ENCODE data around the gene TTLL9.

TTLL9 gene

DNA sequence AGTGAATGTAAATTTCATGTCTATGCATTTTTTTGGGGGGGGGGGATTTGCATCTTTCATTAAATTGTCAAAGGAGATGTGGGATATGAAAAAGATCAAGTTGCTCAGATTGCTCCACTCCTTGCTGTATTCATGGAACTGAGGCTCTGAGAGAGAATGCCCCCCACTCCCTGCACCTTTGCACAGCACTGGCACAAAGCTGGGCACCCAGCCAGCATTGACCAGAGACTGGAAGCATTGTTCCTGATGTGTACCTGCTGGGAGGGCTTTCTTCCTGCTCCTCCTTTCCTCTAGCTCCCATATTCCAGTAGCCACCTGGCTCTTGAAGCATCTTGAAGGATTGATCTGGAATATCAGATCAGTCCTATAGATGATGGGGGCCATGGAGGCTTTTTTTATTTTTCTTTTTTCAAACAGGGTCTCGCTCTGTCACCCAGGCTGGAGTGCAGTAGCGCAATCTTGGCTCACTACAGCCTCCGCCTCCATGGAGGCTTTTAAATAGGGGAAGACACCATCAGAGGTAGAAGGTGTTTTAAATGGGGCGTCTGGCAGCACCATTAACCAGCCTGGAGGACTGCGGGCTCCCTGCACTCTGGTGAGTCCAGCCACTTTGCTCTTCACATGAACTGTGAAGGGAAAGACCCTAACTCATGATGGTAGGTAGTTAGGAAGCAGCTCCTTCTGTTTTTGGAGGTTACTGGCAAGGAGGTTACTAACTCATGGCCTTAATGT is 11.0 kb upstream of the TTLL9 start:
- DNase-seq: no peak

- no peak for DNase-seq
Observed at GRCh38 chr20:31859998-31860380, 10.4 kb upstream of the TTLL9 start.

DNA sequence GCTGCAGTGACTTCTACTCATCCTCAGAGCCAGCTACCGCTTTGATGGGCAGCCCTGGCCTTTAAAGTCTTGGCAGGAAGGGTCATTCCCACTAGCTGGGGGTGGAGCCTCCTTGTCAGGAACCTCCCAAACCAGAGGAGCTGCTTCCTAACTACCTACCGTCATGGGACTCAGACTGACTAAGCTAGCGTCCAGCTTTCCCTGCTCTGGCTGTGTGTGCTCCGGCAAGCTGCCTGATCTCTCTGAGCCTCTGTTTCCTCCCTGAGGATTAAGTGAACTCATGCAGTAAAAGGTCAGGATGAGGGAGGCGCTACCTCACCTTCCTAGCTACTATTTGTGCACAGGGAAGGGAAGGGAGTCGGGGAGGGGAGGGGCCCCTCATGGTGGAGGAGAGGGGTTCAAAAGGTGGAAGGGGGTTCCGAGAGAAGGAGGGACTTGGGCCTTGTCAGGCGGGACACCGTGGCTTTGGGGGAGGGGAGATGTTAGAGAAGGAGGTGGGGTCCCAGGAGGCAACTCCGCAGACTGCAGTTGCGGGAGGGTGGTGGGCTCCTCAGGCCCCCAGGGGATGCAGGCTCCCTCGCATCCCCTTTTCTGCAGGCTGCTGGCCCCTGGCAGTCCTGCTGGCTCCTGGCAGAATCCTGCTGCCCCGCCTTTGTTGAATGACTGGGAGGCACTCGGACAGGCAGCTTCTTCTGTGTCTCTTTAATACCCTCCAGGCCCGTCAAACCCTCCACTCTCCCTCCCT is 9.9 kb upstream of the TTLL9 start:
- DNase-seq: no peak

- DNase-seq: no peak
Observed at GRCh38 chr20:31861135-31861384, 9.4 kb upstream of the TTLL9 start.

DNA sequence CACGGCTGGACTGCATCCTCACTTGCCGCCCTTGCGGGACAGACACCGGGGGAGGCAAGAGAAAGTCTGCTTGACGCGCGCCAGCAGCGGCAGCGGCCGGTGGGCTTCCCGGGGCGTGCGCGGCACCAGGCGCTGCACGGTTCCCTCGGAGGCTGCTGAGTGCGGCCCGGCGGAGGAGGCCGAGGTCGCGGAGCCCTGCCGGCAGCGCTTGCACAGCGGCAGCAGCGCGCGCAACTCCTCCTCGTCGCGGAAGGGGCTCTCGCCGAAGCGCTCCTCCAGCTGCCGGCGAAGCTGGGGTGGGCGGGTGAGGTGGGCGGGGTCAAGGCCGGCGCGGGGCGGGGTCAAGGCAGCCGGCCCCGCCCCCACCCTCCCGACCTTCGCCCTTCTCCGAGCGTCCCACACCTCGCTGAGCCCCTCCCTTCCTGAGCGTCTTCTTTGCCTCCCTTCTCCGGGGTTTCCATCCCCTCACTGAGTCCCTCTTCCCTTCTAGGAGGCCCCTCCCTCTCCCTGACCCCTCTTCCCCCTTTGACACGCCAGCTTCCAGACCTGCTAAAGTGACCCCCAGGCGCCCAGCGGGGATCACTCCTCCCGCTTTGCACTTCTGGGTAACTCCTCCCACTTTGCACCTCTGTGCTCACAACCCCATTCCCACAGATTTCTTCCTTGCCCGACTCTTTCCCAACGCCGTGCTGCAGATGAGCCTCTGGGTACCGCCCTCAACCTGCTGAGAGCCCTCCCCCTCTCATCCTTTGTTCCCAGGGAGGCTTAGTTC is 8.9 kb upstream of the TTLL9 start:
- peak; percentile 61 for DNase-seq

DNA sequence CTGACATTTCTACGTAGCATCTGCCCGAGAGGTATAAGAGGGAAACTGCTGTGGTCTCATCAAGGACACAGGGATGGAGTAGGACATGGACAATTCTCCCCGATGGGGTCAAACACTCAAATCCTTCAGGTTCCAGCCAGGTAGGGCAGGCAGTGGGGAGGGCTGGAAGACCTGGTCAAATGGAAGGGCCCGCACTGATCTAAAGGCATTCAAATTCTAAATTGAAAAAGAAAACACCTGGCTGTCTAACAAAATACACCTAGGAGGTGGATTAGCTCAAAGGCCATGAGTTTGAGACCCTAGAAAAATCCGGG is 8.3 kb upstream of the TTLL9 start:
- no peak for DNase-seq

DNA sequence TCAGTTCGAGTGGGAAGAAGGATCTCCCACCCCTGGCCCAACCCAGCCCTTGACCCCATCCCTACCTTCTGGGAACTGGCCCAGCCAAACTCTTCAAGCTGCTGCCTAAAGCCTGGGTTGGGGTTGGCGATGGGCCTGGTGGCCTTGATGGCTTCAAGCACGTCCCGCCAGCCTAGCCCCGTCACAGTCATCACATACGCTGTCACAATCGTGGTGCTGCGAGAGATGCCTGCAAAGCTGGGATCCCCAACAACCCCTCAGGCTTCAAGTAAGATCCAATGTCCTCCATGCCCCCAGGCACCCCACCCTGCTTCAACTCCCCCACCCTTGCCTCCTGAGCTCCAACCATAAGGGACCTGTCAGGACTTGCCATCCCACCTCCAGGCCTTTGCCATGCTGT is 7.9 kb upstream of the TTLL9 start:
- DNase-seq: no peak

DNA sequence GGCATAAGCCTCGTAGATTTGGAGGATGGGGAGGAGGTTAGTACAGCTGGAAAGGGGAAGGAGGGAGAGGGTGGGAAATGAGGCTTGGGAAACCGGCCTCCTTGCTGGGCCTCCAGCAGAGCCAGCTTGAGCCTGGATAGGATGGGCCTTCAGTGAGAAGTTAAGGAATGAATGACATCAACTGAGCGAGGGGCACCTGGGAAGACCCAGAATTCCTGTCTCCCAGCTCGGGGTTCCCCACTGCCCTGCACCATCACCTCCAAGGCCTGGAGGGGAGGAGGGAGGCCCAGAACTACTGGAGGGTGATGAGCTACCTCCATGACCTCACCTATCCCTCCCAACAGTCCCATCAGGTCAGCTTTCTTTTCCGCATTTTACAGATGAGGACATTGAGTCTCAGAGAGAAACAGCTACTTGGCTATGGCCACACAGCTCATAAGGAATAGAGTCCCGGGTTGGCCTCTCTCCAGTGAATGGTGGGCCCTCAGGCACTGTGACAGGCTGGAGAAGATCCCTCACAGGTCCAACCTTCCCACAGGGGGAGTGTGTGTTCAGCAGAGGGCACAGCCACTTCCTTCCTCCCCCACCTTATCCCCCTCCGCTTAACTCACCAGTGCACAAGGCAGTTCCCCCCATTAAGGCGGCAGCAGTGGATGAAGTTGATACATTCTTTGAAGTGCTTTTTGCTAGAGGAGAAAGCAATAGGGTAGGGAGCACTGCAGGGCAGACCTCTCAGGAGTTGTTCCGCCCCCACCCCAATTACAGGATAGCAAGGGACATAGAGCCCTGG is 6.9 kb upstream of the TTLL9 start:
- DNase-seq: no peak

GRCh38 chr20:31864521-31865400 is 5.7 kb upstream of the TTLL9 start:
- DNase-seq: no peak

GRCh38 chr20:31866221-31866620 is 4.2 kb upstream of the TTLL9 start:
- no peak for DNase-seq

DNA sequence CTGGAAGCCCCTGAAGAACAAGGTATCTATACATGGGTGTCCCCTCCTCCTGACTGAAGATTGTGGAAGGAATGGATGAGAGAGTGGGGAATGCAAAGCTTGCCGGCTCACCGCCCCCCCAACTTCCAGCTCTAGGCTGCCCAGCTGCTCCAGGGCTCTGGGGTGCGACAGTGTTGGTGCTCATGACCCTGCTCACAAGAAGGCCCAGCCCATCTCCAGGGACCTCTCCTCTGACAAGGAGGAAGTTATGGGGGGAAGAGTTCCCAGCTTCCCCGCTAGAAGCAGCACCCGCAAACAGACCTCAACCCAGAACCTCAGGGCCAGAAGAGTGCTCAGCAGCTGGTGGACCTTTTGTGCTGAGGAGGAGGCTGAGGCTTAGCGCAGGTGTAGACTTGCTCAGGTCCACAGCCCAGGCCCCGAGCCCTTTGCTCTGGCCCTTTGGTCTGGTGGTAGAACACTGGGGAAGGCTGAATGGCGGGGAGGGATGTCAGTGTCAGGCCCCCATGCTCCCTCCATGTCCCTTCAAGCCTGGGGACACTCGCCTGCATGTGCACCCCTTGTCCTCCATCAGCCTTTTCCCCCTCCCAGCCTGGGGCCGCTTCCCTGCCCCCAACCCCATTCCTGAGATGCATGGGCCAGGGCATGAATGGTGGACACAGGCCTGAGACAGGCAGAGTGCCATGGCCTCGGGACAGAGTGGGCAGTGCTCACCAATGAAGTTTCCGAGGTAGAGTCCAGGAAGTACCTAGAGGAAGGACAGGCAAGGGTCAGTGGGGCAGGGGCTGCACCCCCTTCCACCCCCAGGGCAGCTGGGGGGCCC is 1.4 kb upstream of the TTLL9 start:
- DNase-seq: no peak

GRCh38 chr20:31869673-31869941 is 827 bp upstream of the TTLL9 start:
- DNase-seq: no peak

DNA sequence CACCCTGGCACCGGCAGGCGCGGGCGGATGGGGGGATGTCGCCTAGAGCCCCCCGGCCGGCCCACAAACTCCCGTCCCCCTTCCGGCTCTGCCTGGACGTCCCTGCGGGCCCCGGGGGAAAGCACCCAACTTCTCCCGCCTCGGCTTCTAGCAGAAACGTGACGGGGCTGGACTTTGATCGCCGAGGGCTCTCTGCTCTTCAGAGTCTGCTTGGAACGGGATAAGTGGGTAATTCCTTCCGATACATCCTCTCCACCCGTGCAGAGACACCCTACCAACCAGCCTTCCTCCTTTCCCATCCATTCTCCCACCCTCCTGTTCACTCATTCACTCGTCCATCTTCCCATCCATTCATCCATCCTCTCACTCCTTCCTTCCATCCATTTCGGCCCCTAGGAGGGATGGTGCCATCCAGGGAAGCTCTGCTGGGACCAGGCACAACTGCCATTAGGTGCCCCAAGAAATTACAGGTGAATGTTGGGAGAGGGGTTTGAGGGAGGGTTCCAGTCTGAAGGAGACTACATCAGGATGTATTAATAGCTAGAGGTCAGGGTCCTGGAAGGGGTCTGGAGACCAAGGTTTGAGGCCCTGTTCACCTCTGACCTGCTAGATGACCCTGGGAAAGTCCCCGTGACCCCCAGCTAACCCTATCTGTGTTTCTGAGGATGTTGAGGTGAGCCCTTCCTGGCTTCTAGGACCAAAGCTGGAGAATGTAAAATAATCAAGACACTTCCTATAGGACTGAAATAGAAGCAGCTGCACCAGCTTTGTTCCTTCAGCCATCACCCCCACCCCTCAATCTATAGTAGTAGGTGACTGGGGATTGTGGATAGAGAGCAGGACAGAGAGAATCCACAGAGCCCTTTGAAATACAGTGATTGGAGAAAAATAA is 538 bp downstream of the TTLL9 start:
- no peak for DNase-seq

DNA sequence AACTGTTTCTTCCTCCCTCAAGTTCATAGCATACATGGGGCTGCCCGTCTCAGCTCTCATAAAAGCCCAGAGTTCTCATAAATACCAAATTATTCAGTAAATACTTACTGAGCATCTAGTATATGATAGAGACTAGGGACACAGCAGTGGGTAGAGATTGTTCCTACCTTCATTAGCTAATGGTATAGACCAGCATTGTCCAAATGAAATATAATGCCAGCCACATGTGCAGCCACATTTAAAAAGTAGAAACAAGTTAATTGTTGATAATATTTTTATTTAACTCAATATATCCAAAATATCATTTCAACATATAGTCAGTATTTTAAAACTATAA is 1.2 kb downstream of the TTLL9 start:
- DNase-seq: no peak

DNA sequence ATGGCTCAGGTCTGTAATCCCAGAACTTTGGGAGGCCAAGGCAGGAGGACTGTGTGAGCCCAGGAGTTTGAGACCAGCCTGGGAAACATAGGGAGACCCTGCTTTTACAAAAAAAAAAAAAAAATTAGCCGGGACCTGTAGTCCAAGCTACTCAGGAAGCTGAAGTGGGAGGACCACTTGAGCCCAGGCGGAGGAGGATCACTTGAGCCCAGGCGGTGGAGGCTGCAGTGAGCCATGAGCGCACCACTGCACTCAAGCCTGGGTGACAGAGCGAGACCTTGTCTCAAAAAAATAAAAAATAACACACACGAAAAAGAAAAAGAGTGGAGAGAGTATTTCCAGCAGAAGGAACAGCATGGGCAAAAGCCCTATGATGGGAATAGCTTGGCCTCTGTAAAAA is 2.0 kb downstream of the TTLL9 start:
- DNase-seq: no peak

DNA sequence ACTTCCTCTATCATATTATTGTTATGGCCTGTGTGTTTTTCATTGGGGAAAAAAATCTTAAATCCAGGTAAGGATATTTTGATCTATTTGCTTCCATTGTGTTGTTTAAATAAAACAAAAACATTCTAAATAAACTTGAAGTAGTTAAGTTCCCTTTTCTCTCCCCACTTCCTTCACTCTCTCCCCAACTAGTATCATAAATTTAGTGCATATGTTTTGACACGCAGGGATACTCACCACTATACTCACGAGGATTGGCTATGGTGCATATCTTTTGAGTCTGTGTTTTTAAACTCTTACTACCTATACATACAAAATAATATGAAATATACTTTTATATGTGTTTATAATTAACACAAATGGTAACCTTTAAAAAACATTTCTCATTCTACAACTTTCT is 5.2 kb downstream of the TTLL9 start:
- DNase-seq: no peak

GRCh38 chr20:31877684-31878083 is 7.2 kb downstream of the TTLL9 start:
- DNase-seq: no peak

- peak; percentile 82 for DNase-seq
Observed at GRCh38 chr20:31879143-31879987, 8.9 kb downstream of the TTLL9 start.

DNA sequence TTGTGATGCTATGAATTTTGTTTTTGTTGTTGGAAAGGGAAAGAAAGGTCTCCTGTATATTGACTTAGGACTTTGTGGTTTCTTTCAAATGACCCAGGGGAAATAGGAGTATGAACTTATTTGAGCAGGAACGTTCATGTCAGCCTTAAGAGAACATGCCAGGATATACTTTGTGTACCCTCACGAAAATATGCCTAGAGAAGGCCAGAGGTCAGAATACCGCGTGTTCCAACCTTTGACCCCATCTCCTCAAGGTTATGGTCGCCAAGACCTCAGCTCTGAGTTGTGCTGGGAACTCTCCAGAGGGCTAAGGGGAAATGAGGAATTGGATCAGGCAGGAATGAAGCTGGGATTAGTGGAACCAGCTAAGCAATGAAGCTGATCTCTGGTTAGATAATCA is 11.5 kb downstream of the TTLL9 start:
- DNase-seq: no peak

DNA sequence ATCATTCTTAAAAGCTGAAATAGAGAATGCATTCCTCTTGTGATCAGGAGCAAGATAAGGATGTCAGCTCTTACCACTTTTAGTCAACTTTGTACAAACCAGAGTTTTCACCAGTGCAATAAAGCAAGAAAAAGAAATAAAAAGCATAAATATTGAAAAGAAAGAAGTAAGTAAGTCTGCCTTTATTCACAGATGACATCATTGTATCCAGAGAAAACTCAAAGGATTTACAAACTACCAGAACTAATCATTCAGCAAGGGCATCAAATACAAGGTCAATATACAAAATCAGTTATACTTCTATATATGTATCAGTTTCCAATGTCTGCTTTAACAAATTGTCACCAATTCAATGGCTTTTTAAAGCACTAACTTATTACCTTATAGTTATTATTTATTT is 13.4 kb downstream of the TTLL9 start:
- DNase-seq: no peak
